AG09309 (cell line): ENCODE data around the gene EXO5.

Source experiments
- DNase-seq: peaks from one replicate; pipeline ENCODE4 v3.0.0-alpha.2; 2010; ENCODE audit warnings: low read depth
- H3K4me3 ChIP-seq: 2 replicates; pipeline ENCODE4 v1.5.1; 2011; ENCODE audit warnings: mild to moderate bottlenecking, low read depth, low read length, moderate library complexity; ENCODE audit not compliant: control insufficient read depth
- TF ChIP-seq, protein P1 (sequence below): IDR thresholded peaks from 2 replicates; pipeline ENCODE4 v1.5.1; 2011; ENCODE audit warnings: mild to moderate bottlenecking, low read depth, low read length, inconsistent platforms; ENCODE audit not compliant: insufficient read depth, control insufficient read depth; ENCODE audit errors: missing control alignments

The EXO5 gene

DNA sequence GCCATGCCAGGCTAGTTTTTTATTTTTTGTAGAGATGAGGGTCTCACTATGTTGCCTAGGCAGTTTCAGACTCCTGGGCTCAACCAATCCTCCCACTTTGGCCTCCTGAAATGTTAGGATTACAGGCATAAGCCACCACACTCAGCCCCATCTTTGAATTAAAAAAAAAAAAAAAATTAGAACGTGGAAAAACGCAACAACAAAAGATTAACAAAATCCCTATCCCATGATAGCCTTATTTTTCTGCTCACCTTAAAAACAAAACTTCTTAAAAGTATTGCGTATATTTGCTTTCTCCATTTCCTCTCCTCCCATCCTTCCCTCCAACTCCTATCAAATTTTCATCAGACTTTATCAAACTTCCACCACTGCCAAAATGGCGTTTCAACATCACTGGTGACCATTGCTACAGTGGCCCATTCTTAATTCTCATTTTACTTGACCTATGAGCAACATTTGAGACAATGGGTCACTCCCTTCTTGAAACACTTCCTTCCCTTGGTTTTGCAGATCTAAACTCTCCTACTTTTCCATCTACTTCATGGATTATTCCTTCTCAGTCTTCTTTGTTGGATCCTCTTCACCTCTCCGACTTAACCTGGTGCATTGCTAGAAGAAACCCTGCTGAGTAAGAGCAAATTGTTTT, 22.3 kb downstream of the EXO5 start:
- H3K4me3 ChIP-seq, result peak overlapping the region; percentile 63
- DNase-seq, result no peak
- TF ChIP-seq, protein P1, sequence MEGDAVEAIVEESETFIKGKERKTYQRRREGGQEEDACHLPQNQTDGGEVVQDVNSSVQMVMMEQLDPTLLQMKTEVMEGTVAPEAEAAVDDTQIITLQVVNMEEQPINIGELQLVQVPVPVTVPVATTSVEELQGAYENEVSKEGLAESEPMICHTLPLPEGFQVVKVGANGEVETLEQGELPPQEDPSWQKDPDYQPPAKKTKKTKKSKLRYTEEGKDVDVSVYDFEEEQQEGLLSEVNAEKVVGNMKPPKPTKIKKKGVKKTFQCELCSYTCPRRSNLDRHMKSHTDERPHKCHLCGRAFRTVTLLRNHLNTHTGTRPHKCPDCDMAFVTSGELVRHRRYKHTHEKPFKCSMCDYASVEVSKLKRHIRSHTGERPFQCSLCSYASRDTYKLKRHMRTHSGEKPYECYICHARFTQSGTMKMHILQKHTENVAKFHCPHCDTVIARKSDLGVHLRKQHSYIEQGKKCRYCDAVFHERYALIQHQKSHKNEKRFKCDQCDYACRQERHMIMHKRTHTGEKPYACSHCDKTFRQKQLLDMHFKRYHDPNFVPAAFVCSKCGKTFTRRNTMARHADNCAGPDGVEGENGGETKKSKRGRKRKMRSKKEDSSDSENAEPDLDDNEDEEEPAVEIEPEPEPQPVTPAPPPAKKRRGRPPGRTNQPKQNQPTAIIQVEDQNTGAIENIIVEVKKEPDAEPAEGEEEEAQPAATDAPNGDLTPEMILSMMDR, result no peak

DNA sequence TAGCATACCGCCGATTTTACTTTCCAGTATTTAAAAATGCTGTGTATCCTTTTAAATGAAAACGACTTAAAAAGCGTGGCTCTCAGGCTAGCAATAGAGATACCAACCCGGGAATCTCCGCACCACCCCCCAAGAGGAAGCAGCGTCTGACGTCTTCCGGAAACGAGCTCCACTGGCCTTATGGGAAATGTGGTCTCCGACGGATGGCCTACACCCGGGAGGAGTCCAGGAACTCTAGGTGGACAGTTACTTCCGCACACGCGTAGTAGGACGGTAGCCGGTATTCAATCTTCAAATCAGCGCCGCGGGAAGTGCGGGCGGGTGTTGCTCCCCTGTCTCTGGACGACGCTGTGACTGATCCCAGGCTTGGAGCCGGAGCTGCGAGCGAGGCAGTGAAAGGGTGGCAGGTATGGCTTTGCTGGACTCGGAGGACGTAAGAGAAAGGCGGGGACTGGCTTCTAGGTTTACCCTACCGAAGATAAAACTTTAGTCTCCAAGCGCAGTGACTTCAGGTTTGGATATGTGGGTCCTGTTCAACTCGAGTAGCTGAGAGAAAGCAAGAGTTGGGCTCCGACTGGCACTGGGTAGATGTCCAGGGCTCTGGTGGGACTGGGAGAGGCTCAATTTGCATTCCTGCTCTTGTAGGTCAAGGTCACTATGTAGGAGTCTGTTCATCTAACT, 23.0 kb downstream of the EXO5 start, which contains the start of gene ZNF684:
Gene ZNF684, plus strand, starts transcription at position 257 of the 681 bp plus-strand sequence. CDS start 1,530 bp downstream, outside the sequence.
- DNase-seq, result peak; percentile 78
- TF ChIP-seq, protein P1, result no peak
- H3K4me3 ChIP-seq, result peak within 1 kb of the TSS; percentile 63

DNA sequence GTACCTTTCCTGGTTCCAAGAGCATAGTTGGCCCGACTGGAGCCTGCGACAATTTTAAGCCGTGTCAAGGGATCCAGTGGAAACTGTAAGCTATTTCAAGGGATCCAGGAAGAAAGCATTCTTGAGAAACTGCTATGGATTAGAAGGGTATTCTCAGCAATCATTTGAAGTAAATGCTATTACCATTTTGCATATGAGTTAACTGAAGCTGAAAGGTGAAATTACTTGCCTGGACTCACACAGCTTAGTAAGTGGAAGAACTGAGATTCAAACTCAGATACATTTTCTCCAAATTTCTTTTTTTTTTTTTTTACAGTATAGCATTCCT, 23.5 kb downstream of the EXO5 start:
- no peak for DNase-seq
- peak overlapping the region; percentile 63 for H3K4me3 ChIP-seq
- TF ChIP-seq, protein P1, result no peak

DNA sequence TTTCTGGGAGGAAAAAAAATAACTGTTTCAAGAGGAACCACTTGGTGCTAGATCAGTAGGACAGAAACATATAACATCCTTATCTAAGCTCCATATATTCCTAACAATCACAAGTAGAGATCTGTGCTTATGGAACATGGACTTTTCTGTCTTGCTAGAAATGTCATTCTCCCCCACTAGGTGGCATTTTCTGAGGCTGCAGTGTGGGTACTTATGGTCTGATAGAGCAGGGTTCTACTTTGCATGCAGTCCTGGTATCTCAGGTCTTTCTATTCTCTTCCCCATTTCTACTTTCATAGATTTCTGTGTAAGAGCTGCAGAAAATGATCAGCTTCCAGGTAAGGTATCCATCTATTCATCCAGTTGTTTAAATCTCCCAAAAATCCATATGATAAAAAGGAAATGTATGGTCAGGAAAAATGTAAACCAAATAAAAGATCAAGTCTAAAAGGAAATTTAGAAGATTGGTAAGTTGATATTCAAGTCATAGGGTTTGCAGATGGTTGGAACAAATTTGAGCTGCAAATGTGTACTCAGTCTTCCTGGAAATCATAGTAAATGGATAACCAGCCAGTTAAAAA, 24.4 kb downstream of the EXO5 start:
- TF ChIP-seq, protein P1, result peak; percentile 75
- DNase-seq, result no peak
- no peak overlapping the region for H3K4me3 ChIP-seq

DNA sequence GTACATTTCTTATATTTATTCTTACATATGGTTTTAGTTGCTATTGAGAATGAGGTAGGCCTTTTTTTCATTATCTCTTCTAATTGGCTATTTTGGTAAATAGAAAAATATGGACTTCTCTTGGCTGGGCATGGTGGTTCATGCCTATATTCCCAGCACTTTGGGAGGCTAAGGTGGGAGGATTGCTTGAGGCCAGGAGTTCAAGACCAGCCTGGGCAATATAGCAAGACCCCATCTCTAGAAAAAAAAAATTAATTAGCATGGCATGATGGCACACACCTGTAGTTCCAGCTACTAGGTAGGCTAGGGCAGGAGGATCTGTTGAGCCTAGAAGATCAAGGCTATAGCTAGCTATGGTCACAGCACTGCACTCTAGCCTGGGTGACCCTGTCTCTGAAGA, 26.0 kb downstream of the EXO5 start:
- H3K4me3 ChIP-seq, result no peak overlapping the region
- TF ChIP-seq, protein P1, result no peak
- no peak for DNase-seq

DNA sequence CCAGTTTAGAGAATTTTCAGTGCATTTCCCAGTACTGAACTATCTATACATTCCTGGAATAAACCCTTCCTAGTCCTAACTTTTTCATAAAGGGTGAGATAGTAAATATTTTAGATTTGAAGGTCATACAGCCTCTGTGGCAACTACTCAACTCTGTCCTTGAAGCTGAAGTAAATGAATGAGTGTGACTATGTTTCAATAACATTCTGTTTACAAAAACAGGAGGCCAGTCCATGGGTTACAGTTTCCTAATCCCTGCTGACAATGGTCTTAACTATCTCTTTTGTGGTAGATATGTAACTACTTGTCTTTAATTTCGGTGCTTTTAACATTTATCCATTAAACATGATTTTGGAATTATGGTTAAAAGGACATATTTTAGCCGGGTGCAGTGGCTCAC, 27.2 kb downstream of the EXO5 start:
- TF ChIP-seq, protein P1, result no peak

More for the DNA sequence above, 27.2 kb downstream of the EXO5 start:
- no peak for DNase-seq
- no peak overlapping the region for H3K4me3 ChIP-seq
